ENCODE data around the gene BSND.
"Not testable (repeated sequence)": the region's sequence is repeated elsewhere in the genome, so short reads cannot be mapped to it uniquely, and the experiment has no call there.

The BSND gene

DNA sequence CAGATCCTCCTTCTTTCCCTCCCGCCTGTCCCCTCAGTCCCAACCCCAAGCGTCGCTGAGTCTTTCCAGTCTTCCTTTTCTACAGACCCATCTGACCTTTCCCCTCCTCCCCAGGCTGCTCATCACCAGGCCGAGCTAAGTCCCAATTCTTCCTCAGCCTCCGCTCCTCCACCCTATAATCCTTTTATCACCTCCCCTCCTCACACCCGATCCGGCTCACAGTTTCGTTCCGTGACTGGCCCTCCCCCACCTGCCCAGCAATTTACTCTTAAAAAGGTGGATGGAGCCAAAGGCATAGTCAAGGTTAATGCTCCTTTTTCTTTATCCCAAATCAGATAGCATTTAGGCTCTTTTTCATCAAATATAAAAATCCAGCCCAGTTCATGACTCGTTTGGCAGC is 25.4 kb downstream of the BSND start:
- H2BK120ac ChIP-seq (ENCODE audit: low read depth, low read length): not testable (repeated sequence)

DNA sequence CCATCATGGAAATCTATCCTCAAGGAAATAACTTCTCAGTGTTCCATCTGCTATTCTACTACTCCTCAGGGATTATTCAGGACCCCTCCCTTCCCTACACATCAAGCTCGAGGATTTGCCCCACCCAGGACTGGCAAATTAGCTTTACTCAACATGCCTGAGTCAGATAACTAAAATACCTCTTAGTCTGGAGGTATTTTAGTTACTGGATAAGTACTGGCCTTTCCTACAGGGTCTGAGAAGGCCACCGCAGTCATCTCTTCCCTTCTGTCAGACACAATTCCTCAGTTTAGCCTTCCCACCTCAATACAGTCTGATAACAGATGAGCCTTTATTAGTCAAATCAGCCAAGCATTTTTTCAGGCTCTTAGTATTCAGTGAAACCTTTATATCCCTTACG is 27.9 kb downstream of the BSND start:
- WGBS (ENCODE audit: extremely low coverage, insufficient coverage, low lambda C conversion rate): no CpG with 5 or more reads among the region's 3 CpGs
- not testable (repeated sequence) for H2AK5ac ChIP-seq (ENCODE audit: low read length); H3K4me2 ChIP-seq (ENCODE audit: low read length); H3K9ac ChIP-seq (ENCODE audit: low read length); H3K4me3 ChIP-seq (ENCODE audit: low read length); H3K27me3 ChIP-seq (ENCODE audit: insufficient read depth, low read length, poor library complexity); H3K56ac ChIP-seq (ENCODE audit: low read length); H2BK15ac ChIP-seq (replicated peaks; ENCODE audit: low read depth); H3K4ac ChIP-seq (ENCODE audit: low read depth, low read length); H2BK5ac ChIP-seq (ENCODE audit: low read length); H3K36me3 ChIP-seq (ENCODE audit: control insufficient read depth, insufficient read depth, low read length); H4K8ac ChIP-seq (ENCODE audit: low read depth, low read length); H2BK120ac ChIP-seq (ENCODE audit: low read depth, low read length); H3K18ac ChIP-seq (ENCODE audit: low read length); H3K27ac ChIP-seq (ENCODE audit: low read depth, low read length); H3K23ac ChIP-seq (ENCODE audit: low read length); H4K5ac ChIP-seq (ENCODE audit: low read length); H3K4me1 ChIP-seq (ENCODE audit: control insufficient read depth, low read depth, low read length); H3K79me2 ChIP-seq (ENCODE audit: control insufficient read depth, insufficient read depth, low read length); H3K79me1 ChIP-seq (ENCODE audit: low read length)
- peak; percentile 37 for DNase-seq

More for the DNA sequence above, 25.4 kb downstream of the BSND start:
- not testable (repeated sequence) for H2BK15ac ChIP-seq (replicated peaks; ENCODE audit: low read depth); H3K4me2 ChIP-seq (ENCODE audit: low read length); H3K4me3 ChIP-seq (ENCODE audit: low read length); H2AK5ac ChIP-seq (ENCODE audit: low read length); H3K56ac ChIP-seq (ENCODE audit: low read length); H4K5ac ChIP-seq (ENCODE audit: low read length); H3K23ac ChIP-seq (ENCODE audit: low read length); H3K79me2 ChIP-seq (ENCODE audit: control insufficient read depth, insufficient read depth, low read length); H3K4me1 ChIP-seq (ENCODE audit: control insufficient read depth, low read depth, low read length); H3K79me1 ChIP-seq (ENCODE audit: low read length); H3K36me3 ChIP-seq (ENCODE audit: control insufficient read depth, insufficient read depth, low read length); H3K27me3 ChIP-seq (ENCODE audit: insufficient read depth, low read length, poor library complexity); H4K8ac ChIP-seq (ENCODE audit: low read depth, low read length); H3K9ac ChIP-seq (ENCODE audit: low read length); H3K18ac ChIP-seq (ENCODE audit: low read length); H2BK5ac ChIP-seq (ENCODE audit: low read length); H3K4ac ChIP-seq (ENCODE audit: low read depth, low read length); H3K27ac ChIP-seq (ENCODE audit: low read depth, low read length)
- no CpG with 5 or more reads among the region's 10 CpGs for WGBS (ENCODE audit: extremely low coverage, insufficient coverage, low lambda C conversion rate)
- peak; percentile 71 for DNase-seq

DNA sequence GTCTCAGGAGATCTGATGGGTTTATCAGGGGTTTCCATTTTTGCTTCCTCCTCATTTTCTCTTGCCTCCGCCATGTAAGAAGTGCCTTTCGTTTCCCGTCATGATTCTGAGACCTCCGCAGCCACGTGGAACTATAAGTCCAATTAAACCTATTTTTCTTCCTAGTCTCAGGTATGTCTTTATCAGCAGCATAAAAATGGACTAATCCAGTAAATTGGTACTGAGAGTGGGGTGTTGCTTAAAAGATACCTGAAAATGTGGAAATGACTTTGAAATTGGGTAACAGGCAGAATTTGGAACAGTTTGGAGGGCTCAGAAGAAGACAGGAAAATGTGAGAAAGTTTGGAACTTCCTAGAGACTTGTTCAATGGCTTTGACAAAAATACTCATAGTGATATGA is 32.4 kb downstream of the BSND start:
- H3K4me1 ChIP-seq (ENCODE audit: control insufficient read depth, low read depth, low read length); H3K9ac ChIP-seq (ENCODE audit: low read length); H3K79me2 ChIP-seq (ENCODE audit: control insufficient read depth, insufficient read depth, low read length); DNase-seq; H3K4me2 ChIP-seq (ENCODE audit: low read length); H2BK120ac ChIP-seq (ENCODE audit: low read depth, low read length); H2BK15ac ChIP-seq (replicated peaks; ENCODE audit: low read depth); H4K5ac ChIP-seq (ENCODE audit: low read length); H3K79me1 ChIP-seq (ENCODE audit: low read length); H3K27ac ChIP-seq (ENCODE audit: low read depth, low read length); H4K8ac ChIP-seq (ENCODE audit: low read depth, low read length); H3K36me3 ChIP-seq (ENCODE audit: control insufficient read depth, insufficient read depth, low read length); H3K56ac ChIP-seq (ENCODE audit: low read length); H3K27me3 ChIP-seq (ENCODE audit: insufficient read depth, low read length, poor library complexity); H3K4me3 ChIP-seq (ENCODE audit: low read length); H2AK5ac ChIP-seq (ENCODE audit: low read length); H2BK5ac ChIP-seq (ENCODE audit: low read length); H3K18ac ChIP-seq (ENCODE audit: low read length); H3K23ac ChIP-seq (ENCODE audit: low read length); H3K4ac ChIP-seq (ENCODE audit: low read depth, low read length): not testable (repeated sequence)
- WGBS (ENCODE audit: extremely low coverage, insufficient coverage, low lambda C conversion rate): no CpG with 5 or more reads among the region's 5 CpGs

DNA sequence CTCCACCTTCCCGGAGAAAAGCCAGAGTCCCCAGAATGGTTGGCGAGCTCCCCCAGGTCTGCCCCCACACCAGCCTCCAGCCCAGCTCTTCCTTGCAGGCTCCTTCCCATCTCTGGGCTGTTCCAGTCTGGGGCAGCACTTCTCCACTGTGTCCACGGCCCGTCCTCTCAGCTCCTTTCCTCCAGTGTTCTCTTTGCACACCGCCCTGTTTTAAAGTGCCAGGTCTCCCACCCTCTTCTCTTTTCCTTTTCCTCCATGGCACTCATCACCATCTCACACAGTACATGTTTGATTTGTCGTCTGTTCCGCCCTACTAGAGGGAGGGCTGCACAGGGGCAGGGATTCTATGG is 34.5 kb downstream of the BSND start:
- no peak overlapping the region for H3K9ac ChIP-seq (ENCODE audit: low read length)

DNA sequence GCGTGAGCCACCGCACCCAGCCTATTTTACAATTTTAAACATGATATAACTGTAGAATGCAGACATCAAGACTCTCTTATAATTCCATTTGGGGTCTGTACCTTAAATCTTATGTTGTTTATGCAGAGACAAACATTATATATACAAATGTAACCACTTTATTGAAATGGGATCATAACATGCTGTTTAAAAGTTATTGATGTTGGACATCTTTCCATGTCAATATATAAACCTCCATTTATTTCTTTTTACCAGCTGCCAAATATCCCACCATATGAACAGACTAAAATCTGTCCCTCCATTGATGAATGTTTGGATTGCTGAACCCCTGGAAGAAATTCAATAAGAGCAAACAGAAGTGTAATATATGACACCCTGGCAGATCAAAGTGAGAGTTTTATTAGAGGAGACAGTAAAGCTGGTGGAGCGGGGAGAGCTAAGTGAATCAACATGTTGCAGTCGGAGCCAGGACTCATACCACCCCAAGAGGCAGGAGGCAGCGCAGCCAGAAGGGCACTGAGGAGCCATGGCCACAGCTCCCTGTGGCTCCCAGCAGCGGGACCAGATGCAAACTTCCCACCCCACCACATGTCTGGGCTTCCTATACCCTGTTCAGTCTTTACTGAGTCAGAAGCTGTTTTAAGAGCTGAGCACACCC is 35.9 kb downstream of the BSND start:
- Histone ChIP-seq H3K4me1 (ENCODE audit: control insufficient read depth, low read depth, low read length) (peaks cover 3% of the 10 kb centered on the region), H3K56ac (ENCODE audit: low read length) (no peak overlapping the region), H3K79me2 (ENCODE audit: control insufficient read depth, insufficient read depth, low read length) (no peaks in the 10 kb centered on the region), H3K36me3 (ENCODE audit: control insufficient read depth, insufficient read depth, low read length) (no peaks in the 10 kb centered on the region), H4K5ac (ENCODE audit: low read length) (no peak overlapping the region), H3K27ac (ENCODE audit: low read depth, low read length) (no peak overlapping the region), H2BK120ac (ENCODE audit: low read depth, low read length) (no peak overlapping the region), H3K4ac (ENCODE audit: low read depth, low read length) (no peak overlapping the region), H3K4me2 (ENCODE audit: low read length) (no peak overlapping the region), H3K23ac (ENCODE audit: low read length) (no peak overlapping the region), H3K27me3 (ENCODE audit: insufficient read depth, low read length, poor library complexity) (no peaks in the 10 kb centered on the region), H4K8ac (ENCODE audit: low read depth, low read length) (no peak overlapping the region), H2BK15ac (replicated peaks; ENCODE audit: low read depth) (no peak overlapping the region), H3K4me3 (ENCODE audit: low read length) (no peak overlapping the region), H3K9ac (ENCODE audit: low read length) (no peak overlapping the region), H3K79me1 (ENCODE audit: low read length) (no peaks in the 10 kb centered on the region), H3K18ac (ENCODE audit: low read length) (no peak overlapping the region), H2BK5ac (ENCODE audit: low read length) (no peak overlapping the region), H2AK5ac (ENCODE audit: low read length) (no peak overlapping the region)
- DNase-seq: no peak
- no CpG with 5 or more reads among the region's 6 CpGs for WGBS (ENCODE audit: extremely low coverage, insufficient coverage, low lambda C conversion rate)

More for the DNA sequence above, 34.5 kb downstream of the BSND start:
- Histone ChIP-seq H3K79me2 (ENCODE audit: control insufficient read depth, insufficient read depth, low read length) (no peaks in the 10 kb centered on the region), H3K27ac (ENCODE audit: low read depth, low read length) (no peak overlapping the region), H3K79me1 (ENCODE audit: low read length) (no peaks in the 10 kb centered on the region), H2BK5ac (ENCODE audit: low read length) (no peak overlapping the region), H4K8ac (ENCODE audit: low read depth, low read length) (no peak overlapping the region), H2AK5ac (ENCODE audit: low read length) (no peak overlapping the region), H3K36me3 (ENCODE audit: control insufficient read depth, insufficient read depth, low read length) (no peaks in the 10 kb centered on the region), H2BK120ac (ENCODE audit: low read depth, low read length) (no peak overlapping the region), H3K23ac (ENCODE audit: low read length) (no peak overlapping the region), H3K18ac (ENCODE audit: low read length) (no peak overlapping the region), H3K4me2 (ENCODE audit: low read length) (no peak overlapping the region), H3K4ac (ENCODE audit: low read depth, low read length) (no peak overlapping the region), H3K4me3 (ENCODE audit: low read length) (no peak overlapping the region), H3K4me1 (ENCODE audit: control insufficient read depth, low read depth, low read length) (no peaks in the 10 kb centered on the region), H4K5ac (ENCODE audit: low read length) (no peak overlapping the region), H2BK15ac (replicated peaks; ENCODE audit: low read depth) (no peak overlapping the region), H3K27me3 (ENCODE audit: insufficient read depth, low read length, poor library complexity) (no peaks in the 10 kb centered on the region), H3K56ac (ENCODE audit: low read length) (no peak overlapping the region)
- WGBS (ENCODE audit: extremely low coverage, insufficient coverage, low lambda C conversion rate): no CpG with 5 or more reads among the region's 7 CpGs
- DNase-seq: no peak

GRCh38 chr1:55035904-55036303 is 37.2 kb downstream of the BSND start:
- H4K5ac ChIP-seq (ENCODE audit: low read length): no peak overlapping the region
- H3K4me2 ChIP-seq (ENCODE audit: low read length): no peak overlapping the region
- no peak overlapping the region for H3K9ac ChIP-seq (ENCODE audit: low read length)
- H3K18ac ChIP-seq (ENCODE audit: low read length): no peak overlapping the region
- no peak overlapping the region for H3K23ac ChIP-seq (ENCODE audit: low read length)
- H3K4me1 ChIP-seq (ENCODE audit: control insufficient read depth, low read depth, low read length): peaks cover 3% of the 10 kb centered on the region
- WGBS (ENCODE audit: extremely low coverage, insufficient coverage, low lambda C conversion rate): no CpG with 5 or more reads among the region's 4 CpGs
- no peak overlapping the region for H2BK120ac ChIP-seq (ENCODE audit: low read depth, low read length)
- H2AK5ac ChIP-seq (ENCODE audit: low read length): no peak overlapping the region
- H2BK15ac ChIP-seq (replicated peaks; ENCODE audit: low read depth): no peak overlapping the region
- H3K4me3 ChIP-seq (ENCODE audit: low read length): no peak overlapping the region
- no peak overlapping the region for H3K56ac ChIP-seq (ENCODE audit: low read length)
- no peaks in the 10 kb centered on the region for H3K36me3 ChIP-seq (ENCODE audit: control insufficient read depth, insufficient read depth, low read length)
- H2BK5ac ChIP-seq (ENCODE audit: low read length): no peak overlapping the region
- H4K8ac ChIP-seq (ENCODE audit: low read depth, low read length): no peak overlapping the region
- H3K79me1 ChIP-seq (ENCODE audit: low read length): no peaks in the 10 kb centered on the region
- peaks cover 3% of the 10 kb centered on the region for H3K27me3 ChIP-seq (ENCODE audit: insufficient read depth, low read length, poor library complexity)
- H3K4ac ChIP-seq (ENCODE audit: low read depth, low read length): no peak overlapping the region
- peak; percentile 67 for DNase-seq
- H3K79me2 ChIP-seq (ENCODE audit: control insufficient read depth, insufficient read depth, low read length): no peaks in the 10 kb centered on the region
- H3K27ac ChIP-seq (ENCODE audit: low read depth, low read length): no peak overlapping the region

Measured in mesendoderm (in vitro differentiated cells).